ENCODE measurements around the gene APCDD1.

Gene APCDD1

DNA sequence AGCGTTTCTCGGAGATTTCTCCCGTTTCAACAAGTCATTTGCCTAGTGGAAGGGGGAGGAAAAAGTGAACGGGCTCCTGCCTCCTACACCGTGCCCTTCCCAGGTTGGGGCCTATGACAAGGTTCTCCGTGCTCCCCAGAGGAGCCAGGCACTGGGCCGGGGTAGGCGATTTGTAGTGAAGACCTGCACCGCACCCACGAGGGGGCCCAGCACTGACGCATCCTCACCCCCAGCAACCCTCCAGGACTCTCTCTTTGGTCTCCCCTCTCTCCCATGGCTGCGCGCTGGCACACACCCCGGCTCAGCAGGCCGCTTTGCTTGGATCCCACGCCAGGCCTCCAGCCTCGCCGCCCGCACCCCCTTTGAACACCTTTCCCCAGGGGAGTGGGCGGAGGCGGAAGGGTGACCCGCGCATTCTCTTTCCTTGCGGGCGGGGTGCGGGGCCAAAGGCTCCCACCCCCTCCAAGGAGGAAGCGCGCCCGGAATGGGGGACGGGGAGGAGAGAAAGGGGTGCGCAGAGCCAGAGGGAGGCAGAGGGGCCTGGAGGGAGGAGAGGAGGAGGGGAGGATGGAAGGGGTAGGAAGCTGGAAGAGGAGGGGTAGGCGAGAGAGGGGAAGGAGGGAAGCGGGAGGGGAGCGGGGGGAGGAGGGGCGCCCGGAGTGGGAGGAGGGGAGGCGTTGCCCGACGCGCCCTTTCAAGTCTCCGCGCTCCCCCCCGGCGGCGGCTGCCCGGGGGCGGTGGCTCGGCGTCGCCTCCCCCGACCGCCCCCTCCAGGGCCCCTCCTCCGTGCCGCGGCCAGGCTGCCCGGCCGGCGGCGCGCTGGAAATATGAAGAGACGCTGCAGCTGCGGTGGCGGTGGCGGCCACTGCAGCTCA is at the start of gene APCDD1:
Gene APCDD1 (plus strand): TSS at position 830 of the 875 bp plus-strand sequence. CDS start 347 bp downstream, outside the sequence.
- peak; percentile 61 for DNase-seq (ENCODE audit: low spot score)

DNA sequence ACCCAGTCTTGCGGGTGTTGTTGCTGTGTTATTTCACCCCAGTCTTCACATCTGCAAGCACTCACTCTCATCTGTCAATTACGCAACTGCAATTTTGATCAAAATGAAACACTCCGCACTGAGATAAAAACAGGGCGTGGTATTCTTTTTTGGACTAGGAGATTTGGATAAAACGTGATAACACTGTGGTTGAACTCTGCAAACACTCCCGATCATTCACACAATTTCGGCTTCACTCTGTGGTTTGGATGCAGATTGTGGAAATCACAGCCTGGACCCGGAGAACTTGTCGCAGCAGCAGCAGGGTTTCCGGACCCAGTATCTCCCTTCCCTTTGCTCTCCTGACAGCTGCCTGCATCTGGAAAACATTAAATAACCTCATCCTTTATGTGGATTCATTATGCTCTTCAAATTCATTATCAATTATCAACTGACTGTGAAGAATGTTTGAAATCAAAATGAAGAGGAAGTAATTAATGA is 49.4 kb upstream of the APCDD1 start:
- DNase-seq (ENCODE audit: low spot score) = no peak

DNA sequence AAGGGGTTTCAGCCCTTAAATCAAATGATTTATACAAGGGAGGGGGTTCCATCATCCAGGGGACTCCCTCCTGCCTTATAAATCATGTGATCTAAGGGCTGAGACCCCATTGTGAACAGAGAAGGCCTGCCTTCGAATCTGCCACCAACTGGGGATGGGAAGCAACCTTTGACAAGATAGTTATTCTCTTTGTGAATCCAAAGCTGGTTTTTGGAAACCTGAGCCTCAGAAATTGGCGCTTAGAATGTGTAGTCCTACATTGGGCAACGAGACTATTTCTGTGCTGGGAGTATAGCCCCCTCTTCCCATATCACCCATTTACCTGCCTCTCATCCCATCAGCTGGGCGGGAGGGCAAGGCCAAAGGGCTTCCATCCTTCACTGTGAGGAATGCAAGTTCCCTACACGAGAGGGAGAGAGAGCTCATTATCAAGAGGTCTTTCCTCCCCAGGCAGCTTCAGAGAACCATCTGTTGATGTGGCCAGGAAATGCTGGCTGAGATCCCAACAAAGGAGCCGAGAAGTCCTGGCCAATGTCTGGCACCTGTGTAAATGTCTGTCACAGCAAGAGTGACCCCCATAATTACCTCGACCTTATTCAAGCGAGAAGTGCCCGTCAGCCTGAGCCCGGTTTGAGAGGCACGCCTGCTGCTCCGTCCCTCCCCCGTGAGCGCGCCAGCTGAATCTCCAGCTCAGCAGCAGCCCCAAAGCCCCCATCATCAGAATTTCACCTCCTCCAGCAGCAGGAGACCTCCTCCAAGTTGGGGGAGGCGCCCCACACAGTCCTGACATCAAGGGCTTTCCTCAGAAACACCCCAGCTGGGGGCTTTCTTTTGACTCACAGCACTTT is 48.4 kb upstream of the APCDD1 start:
- DNase-seq (ENCODE audit: low spot score) = no peak

DNA sequence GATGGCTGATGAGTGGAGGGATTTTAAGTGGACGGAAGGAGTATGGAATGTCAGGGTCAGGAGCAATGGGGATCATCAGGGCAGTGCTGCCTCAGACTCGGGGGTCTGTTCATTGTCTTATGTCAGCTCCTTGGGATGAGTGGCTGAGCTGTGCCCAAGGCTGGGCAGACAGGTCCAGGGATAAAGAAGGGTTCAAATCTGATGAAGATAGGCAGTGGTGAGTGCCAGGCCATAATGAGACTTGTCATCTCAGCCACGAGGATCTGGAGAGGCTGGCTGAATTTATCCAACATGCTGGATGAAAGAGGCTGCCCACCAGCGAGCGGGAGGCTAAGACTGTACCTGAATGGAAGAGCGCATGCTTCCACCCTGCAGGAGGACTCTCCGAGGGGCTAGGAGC is 46.3 kb upstream of the APCDD1 start:
- no peak for DNase-seq (ENCODE audit: low spot score)

DNA sequence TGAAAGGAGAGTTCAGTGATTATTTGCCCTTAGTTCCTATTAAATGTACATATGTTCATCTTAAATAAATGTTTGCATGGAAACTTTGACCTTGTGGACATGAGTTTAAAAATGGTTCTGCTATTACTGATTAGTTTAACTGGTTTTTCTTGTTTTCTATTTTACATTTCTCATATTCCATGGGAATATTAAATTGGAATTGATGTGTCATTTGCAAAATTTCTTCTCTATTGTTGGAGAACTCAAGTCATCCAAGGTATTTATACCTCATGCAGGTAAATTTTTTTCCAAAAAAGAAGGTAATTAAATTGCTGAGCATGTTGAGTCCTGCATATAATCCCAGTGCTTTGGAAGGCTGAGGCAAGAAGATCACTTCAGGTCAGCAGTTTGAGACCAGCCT is 45.4 kb upstream of the APCDD1 start:
- DNase-seq (ENCODE audit: low spot score) = no peak

DNA sequence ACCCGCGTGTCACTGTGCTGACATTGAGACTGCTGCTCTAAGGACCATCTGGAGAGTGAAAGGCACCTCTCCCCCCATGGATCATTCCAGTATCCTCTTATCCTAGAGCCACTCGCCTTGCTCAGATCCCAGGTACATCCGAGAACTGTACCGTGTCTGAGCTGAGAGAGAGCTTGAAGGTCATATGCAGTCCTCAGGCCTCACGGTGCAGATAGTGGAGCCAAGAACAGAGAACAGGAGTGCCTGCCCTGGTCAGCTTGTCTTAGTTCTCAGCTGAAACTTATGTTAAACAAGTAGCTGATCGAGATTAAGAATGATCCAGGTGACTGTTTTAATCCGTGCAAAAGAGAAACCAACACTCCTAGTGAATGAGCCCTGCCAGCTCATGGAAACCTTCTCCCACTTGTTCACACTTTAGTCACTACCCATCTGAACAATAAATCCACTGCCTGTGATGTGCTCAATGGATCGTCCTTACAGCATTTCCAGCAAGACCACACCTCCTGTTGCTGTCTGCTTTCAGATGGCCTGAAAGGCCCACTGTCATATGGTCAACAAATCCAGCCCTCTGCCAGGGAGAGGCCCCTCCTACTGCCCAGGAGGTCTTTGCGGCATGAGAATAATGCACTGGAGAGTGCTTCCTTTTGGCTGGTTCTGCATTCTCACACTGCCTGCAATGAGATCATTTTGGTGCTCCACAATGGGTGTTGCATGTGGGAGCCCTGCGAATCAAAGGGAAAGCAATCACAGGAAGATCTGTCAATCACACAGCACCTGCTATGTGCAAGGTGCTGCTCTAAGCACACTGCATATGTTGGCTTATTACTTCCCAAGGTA is 43.7 kb upstream of the APCDD1 start:
- DNase-seq (ENCODE audit: low spot score) = no peak

DNA sequence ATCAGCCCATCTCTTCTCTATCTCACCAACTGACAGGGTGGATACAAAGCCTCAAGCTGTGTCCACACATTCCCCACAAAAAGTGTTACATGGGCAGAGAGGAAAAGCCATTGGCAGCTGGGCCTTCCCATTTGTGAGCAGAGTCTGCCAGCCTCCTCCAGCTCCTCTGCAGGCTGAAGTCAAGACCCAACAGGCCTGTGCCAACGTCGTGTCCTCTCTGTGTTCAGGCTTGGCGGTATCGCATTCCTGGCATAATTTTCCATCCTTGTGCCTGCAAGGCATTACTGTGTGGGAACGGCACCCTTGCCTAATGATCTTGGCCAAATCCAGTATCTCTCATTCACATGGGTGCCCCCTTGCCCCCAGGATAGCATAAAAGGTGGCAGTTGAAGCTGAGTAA is 41.5 kb upstream of the APCDD1 start:
- no peak for DNase-seq (ENCODE audit: low spot score)

DNA sequence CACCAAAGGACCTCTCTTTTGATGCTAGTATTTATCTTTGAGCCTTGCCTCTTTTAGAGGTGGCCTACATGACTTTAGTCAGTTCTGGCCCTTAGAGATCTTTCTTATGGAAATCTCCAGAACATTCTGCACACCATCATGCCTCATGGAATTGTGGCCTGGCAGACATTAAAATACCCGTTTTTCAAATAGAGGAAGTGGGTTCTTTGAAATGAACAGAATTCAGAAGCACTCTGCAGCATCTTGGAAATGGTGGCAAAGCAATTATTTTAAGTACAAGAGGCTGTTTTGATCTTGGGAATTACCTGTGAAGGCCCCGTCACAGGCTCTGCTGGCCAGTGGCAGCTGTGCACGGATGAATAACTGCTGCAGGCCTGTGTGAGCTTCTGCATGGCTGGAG is 40.7 kb upstream of the APCDD1 start:
- no peak for DNase-seq (ENCODE audit: low spot score)

DNA sequence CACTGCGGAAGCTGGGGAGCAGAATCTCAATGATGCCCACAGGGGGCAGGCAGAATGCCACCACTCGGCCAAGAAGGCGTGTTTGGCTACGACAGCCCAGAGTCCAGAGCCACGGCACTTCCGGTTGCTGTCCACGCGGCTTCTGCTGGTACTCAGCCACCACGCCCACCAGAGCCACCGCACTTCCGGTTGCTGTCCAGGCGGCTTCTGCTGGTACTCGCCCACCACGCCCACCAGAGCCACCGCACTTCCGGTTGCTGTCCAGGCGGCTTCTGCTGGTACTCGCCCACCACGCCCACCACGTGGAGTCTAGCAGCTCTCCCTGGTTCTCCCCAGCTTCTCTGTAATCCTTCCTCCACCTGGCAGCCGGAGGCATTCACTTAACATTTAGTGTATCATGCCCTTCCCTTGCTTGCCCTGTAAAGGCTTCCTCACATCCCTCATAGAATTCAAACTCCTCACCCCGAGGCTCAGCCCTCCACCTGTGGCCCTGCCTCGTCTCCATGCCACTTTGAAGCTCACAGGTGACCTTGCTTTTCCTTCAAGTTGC is 40.1 kb upstream of the APCDD1 start:
- DNase-seq (ENCODE audit: low spot score) = no peak

DNA sequence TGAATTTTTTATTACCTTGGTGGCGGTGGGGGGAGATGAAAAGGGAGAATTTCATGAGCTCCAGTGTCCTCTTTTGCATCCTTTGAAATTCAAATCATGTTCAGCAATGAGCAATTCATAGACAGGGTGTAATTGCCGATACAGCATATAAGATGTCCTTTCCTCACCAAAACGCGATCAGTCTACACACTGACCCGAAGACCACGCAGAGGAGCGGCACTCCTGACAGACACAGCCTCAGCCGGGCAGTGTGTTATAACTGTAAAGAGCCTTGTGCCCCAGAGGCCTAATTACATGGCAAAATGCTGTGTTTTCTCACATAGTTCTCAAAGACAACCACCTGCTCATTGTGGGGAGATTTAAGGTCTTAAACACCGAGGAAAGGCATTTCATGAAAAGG is 38.4 kb upstream of the APCDD1 start:
- no peak for DNase-seq (ENCODE audit: low spot score)

DNA sequence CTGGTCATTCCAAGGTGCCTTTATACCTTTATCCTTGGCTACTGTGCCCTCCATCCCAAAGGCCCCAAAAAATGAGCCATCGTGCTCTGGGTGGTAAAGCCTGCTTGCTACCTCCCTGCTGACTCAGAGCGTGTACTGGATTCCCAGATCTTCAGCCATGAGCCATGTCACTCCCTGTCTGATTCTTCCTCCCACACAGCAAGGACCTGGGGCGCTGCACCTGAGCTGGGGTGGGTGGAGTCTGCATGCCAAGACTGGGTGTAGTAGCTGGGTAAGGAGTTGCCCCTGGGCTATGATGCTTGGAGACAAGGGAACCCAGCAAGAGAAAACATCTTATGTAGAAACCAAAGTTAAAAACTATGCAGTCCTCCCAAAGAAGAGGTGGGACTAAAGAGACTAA is 37.2 kb upstream of the APCDD1 start:
- DNase-seq (ENCODE audit: low spot score) = peak; percentile 18

DNA sequence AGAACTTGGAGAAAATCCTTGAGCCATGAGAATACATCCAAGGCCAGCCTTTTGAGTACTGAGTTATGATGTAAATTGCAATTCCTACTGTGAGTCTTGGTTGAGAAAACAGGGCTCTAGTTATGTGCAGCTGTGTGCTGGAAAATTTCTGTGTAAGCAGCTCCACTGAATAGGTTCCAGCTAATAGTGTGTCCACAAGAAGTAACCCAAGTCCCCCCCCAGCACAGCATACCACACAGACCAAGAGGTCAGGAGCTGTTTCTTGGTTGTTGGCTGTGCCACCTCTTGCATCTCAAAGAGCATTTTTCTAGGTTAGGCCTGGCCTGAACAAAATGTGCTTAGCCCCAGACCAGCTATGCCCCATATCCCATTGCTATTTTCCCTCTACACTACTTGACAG is 36.8 kb upstream of the APCDD1 start:
- no peak for DNase-seq (ENCODE audit: low spot score)

DNA sequence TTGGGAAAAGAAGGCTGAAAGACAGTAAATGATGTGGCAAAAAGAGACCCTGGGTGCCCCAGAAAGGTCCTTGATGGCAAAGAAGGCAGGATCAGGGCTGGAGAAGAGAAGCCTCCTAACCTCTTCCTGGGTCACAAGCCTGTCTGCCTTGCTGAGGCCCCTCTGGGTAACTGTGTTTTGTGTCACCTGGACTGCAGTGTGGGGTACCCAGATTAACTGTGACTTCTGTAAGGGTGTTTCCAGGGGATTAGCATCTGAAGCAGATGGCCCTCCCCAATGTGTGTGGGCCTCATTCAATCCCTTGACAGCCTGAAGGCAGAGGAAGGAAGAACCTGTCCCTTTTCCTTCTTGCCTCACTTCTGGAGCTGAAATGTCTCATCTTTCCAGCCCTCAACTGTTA is 35.6 kb upstream of the APCDD1 start:
- no peak for DNase-seq (ENCODE audit: low spot score)

DNA sequence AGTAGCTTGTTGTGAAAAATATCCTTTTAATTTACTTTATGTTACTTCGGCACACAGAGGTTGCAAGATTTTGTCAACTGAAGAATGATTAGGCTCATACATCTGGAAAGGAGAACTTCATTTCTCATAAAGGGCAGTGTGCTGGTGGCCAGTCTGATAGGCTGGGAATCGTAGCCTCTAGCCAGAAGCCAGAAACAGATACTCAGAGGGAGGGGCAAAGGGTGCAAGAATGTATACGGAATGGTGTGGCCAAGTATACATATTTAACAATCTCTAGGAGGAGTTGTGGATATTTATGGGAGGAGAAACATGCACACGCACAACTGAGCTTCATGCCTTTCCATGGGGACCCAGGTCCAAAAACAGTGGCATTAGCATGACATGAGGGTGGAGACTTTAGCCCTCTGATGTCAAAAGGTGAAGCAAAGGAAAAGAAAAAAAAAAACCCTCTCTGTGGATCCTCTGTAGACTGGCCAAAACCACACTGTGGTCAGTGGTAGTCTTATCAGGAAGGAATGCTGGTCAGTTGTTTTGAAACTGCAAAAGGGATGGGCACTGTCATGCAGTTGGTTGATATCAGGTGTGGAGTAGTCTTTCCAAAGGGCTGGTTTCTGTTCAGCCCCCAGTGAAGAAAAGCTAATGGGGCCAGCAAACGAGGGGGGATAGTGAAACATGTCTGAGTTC is 34.9 kb upstream of the APCDD1 start:
- no peak for DNase-seq (ENCODE audit: low spot score)

DNA sequence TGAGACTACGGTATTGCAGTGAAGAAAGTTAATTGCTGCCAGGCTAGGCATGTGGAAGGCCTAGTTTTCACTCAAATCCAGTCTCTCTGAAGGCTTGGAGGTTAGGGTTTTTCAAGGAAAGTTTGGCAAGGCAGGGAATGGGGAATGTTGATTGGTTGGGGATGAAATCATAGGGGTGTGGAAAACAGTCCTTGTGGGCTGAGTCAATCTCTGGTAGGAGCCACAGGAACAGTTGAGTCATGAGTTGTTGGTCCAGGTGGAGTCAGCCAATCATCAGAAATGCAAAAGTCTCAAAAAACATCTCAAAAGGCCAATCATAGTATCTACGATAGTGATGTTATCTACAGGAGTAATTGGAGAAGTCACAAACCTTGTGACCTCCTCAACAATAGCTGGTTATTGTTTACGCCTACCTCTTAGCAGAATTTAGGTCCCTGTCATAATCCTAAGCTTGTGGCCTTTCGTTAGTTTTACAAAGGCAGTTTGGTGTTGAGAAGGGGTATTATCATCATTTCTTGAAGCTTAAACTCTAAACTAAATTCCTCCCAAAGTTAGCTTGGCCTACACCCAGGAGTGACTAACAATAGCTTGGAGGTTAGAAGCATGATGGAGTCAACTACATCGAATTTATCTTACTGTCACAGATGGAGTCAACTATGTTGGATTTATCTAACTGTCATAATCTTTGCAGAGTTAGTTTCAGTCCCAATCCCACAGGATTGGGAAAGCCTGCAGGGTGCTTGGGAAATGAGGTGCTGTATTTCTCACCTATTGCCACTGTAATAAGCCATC is 33.7 kb upstream of the APCDD1 start:
- DNase-seq (ENCODE audit: low spot score) = no peak

DNA sequence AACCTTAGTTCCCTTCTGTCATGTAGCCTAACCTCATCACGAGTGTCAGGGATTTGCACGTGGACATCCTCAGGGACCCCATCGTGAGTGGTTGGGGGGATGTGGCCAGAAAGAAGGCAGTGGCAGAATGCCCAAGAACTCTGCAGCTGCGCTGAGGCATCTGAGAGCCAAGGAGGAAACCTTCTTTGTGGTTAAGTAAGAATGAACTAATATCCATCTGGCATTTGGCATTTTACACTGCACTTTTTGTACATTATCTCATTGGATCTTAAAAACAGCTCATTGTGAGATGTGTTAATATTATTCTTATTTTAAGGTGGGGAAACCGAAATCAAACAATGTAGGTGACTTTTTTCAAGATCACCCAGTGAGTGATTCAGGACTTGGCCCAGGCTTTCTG is 32.6 kb upstream of the APCDD1 start:
- no peak for DNase-seq (ENCODE audit: low spot score)

DNA sequence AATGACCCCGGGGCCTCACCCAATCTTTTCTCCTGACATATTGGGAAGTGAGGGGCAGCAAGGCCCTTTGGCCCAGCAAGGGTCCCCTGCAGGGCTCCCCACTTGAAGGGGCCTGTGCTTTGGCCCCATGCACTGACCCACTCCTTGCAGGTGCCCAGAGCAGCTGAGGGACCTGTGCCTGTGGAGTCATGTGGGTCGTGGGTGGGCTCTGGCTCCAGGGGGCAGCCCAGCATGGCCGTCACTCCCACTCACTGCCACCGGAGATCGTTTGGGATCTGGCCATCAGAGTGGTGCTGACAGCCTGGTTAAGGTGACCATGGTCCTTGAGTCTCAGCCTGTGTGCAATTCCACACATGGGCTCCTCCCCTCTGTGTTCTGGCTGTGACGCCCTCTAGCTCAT is 31.7 kb upstream of the APCDD1 start:
- DNase-seq (ENCODE audit: low spot score) = no peak

DNA sequence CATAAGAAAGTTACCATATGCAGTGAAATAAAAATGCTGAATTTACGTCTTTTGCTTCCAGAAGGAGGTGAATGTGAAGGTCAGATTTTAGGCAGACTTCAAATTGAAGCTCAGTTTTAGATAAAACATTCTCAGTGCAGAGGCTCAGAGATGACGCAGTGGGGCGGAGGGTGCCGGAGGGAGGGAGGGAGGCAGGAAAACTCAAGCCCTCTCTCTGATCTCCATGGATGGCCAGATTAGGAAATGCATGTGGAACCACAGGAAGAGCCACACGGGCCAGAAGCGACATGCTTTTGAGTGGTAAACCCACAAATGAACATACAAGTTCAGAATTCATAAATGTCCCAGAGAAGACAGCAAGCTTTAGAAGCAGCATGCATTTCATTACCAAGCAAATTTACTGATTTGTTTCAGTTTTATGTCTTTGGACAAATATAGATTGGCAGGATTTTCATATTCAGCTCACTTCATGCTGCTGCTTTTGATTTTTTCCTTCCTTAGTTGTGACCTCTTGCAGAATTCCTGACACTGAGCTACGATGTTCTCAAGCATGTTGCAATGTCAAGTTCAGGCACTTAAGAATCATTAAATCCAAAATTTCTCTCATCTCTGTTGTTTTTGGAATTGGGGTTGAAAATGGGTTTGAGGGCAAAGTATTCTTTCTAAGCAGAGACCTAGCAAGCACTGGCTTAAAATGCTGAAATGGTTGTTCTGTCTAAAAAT is 29.7 kb upstream of the APCDD1 start:
- no peak for DNase-seq (ENCODE audit: low spot score)

DNA sequence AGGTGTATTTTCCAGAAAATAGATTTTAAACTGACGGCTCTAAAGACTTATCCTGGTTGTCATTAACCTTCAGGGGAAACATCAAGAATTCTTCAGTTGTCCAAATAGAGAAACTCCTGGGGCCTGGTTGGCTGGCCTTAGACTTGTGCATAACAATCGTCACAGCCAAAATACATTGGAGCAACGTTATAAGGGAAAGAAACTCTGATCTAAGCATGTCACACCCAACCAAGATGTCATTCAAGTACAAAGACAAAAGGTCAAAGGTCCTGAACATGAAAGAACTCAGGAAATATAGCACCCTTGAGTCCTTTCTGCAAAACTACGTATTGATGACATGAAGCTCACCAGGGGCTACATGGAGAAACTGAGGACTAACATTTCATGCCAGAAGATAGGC is 23.8 kb upstream of the APCDD1 start:
- DNase-seq (ENCODE audit: low spot score) = no peak

DNA sequence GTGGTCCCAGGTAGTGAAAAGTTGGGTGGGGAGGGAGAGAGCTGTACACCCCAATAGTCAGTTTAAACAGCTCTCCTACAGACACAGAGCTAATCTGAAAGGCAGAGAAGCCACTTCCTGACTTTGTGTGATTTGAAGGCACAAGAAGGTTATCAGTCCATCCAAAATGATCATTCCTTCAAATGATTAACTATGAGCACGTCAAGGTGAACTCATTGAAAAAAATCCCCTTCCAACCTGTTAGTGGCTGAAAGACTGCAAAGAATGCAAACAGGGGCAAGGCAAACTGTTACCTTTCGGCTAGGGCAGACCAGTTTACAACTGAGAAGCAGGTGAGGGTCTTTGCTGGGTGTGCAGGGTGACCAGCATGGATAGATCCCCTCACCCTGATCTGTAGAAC is 22.8 kb upstream of the APCDD1 start:
- no peak for DNase-seq (ENCODE audit: low spot score)

Data from HuH-7.5 (cell line).